Lung microvascular endothelial cell (primary cell): ENCODE measurements around the gene IFI27. TPM values are rescaled to one million over a fixed set of nuclear protein-coding genes. Genes with fewer than 3 reads are reported as not detected.
A peak's percentile ranks its signal among the peaks of the same experiment; 100 is the strongest.
"Not testable (repeated sequence)": the region's sequence is repeated elsewhere in the genome, so short reads cannot be mapped to it uniquely, and the experiment has no call there.

Experiments
- DNase-seq, 2 donors: peaks; one replicate each; pipeline versions ENCODE4 v3.0.0 to v3.0.0-alpha.2; 2010; ENCODE audit warnings: low read depth in 2 of 2
- total RNA-seq: library from RNA; depleted of rRNA; stranded (reverse); fragments of >200 nt; gene quantifications from 2 replicates; pipeline ENCODE4 v1.2.1, GENCODE V29; 2014

IFI27 gene
- total RNA-seq, 1 donor from 2014 or later, result 7.9 TPM

- DNase-seq, result no peak
These were observed 42.1 kb downstream of the IFI27 start for GRCh38 chr14:94152676-94153075.

- no peak for DNase-seq
These were observed 43.3 kb downstream of the IFI27 start for GRCh38 chr14:94153750-94154342.

GRCh38 chr14:94156143-94156542 is 45.6 kb downstream of the IFI27 start:
- DNase-seq, result not testable (repeated sequence)

GRCh38 chr14:94157197-94157596 is 46.7 kb downstream of the IFI27 start:
- no peak for DNase-seq

- DNase-seq, result no peak
These were observed 47.8 kb downstream of the IFI27 start for GRCh38 chr14:94158239-94158883.

DNA sequence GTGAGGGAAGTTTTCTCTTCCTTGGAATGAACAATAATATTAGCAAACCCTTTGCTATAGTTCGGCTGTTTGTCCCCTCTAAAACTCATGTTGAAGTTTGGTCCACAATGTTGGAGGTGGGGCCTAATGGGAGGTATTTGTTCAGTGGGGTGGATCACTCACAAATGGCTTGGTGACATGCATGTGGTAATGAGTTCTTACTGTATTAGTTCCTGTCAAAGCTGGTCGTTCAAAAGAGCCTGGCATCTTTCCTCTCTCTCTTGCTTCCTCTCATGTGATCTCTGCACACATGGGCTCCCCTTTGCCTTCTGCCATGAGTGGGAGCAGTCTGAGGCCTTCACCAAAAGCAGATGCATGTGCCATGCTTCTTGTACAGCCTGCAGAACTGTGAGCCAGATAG is 50.5 kb downstream of the IFI27 start:
- DNase-seq, result no peak

GRCh38 chr14:94161981-94162380 is 51.4 kb downstream of the IFI27 start:
- peak; percentile 22 to 61 for DNase-seq

DNA sequence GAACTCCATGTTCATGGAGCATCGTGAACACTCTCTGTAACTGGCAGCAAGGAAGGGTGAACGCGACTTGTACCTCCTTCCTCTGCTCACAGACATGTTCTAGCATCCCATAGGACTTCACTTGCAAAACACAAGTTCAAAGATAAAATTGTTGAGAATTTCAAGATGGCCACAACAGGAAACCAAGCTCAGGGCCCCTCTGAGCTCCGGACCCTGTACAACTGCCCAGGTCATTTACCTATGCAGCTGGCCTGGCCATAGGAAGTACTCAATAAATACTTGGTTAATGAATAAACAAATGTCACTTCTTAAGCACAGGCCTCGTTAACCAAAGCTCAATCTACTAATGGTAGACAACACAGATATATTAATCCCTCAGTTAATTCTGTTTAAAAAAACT is 51.9 kb downstream of the IFI27 start:
- DNase-seq, result no peak

- DNase-seq, result no peak
These were observed 53.3 kb downstream of the IFI27 start for GRCh38 chr14:94163796-94164195.

DNA sequence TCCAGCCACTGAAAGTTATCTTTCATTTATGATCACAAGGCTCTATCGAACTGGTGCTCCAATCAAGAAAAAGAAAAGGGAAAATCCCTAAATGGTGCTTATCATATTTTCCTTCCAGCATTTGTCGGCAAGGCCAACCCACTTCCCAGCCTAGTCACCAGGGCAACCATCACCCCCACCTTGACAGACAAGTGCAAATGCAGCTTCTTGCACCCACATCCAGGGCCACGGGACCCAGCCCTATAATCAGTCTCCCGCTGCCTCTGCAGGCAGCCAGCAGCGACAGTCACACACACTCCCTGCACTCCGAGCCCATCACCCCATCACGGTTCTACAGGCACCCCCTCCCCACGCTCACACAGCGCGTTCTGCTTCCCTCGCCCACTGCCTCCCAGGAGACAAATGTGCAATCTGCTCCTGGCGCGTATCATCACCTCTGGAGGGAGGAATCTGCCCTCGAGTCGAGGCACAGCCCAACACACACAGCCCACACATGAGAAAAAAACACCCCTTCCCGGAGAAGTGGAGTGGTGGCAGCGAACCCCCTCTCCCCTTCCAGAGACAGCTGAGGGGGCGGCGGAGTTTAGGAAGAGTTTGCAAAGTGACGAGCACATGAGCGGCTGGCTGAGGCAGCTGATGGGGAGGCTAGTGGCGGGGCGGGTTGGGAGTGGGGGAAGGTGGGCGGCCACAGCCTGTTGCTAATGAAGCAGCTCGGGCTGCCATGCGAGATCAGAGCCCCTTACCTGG is 54.3 kb downstream of the IFI27 start:
- DNase-seq, result no peak

- no peak for DNase-seq
These were observed 55.2 kb downstream of the IFI27 start for GRCh38 chr14:94165744-94166143.

Other genes starting within 250 kb of the IFI27 start
- gene FAM181A, start 183.4 kb upstream of the IFI27 start, total RNA-seq, result not detected in 2 replicates
- not detected in 2 replicates for gene ASB2, start 134.2 kb upstream of the IFI27 start, total RNA-seq
- gene CCDC197, start 113.4 kb upstream of the IFI27 start, total RNA-seq, result not detected in 2 replicates
- 0.40 and 0.44 TPM in 2 replicates for gene OTUB2, start 84.4 kb upstream of the IFI27 start, total RNA-seq
- 53.8 and 79.8 TPM in 2 replicates for gene DDX24, start 29.5 kb upstream of the IFI27 start, total RNA-seq
- gene IFI27L1, start 29.4 kb upstream of the IFI27 start, total RNA-seq, result 8.3 and 14.2 TPM in 2 replicates
- 9.3 and 15.0 TPM in 2 replicates for gene IFI27L2, start 18.9 kb downstream of the IFI27 start, total RNA-seq
- under 0.01 TPM in 1 of 2 replicates, not detected in the other for gene PPP4R4, start 63.6 kb downstream of the IFI27 start, total RNA-seq
- not detected in 2 replicates for gene SERPINA10, start 182.5 kb downstream of the IFI27 start, total RNA-seq
- gene SERPINA6, start 212.6 kb downstream of the IFI27 start, total RNA-seq, result not detected in 2 replicates